Nucleus accumbens (tissue), 56 donors: ENCODE measurements around the gene SNED1.

Experiments used
- DNase-seq, 56 donors: peaks; one replicate each; lab custom pipeline; 2025; lab: John Stamatoyannopoulos, UW

The SNED1 gene

DNA sequence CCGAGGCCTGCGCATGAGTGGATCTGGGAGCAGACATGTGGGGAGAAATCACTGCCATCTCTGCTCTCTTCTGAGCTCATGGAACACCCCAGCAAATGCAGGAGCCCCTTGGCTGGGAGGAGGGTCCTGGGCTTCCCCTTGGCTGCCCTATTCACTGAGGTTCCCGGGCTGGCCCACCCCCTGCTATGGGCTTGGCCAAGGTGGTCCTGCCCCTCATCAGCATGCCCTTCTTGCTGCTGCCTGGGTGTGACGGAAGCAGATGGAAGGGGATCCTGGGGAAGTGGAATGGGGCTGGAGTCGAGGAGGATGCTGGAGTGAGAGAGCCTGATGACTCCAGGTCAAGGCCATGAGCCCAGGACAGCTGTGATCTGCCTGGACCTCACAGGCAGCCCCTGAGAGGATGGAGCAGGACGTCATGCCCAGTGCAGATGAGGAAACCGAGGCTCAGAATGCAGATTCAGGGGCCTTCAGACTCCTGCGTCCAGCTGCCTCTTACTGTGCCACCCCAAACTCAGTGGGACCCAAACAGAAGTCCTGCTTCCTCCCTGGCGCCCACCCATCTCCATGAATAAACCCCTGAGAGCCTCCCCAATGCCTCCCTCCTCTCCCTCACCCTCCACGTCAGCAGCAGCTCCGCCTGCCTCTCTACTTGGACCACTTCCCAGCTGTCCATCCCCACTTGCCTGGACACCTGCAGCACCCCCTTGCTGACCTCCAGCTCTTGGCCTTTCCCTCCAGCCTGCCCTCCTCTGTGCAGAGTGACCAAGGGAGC lies 4.0 kb downstream of the SNED1 start:
- DNase-seq, result no peak

GRCh38 chr2:241003047-241003360 lies 4.6 kb downstream of the SNED1 start:
- DNase-seq, result no peak

GRCh38 chr2:241003369-241003768 lies 5.0 kb downstream of the SNED1 start:
- no peak for DNase-seq

- no peak for DNase-seq
These were observed 5.6 kb downstream of the SNED1 start for GRCh38 chr2:241003830-241004564.

DNA sequence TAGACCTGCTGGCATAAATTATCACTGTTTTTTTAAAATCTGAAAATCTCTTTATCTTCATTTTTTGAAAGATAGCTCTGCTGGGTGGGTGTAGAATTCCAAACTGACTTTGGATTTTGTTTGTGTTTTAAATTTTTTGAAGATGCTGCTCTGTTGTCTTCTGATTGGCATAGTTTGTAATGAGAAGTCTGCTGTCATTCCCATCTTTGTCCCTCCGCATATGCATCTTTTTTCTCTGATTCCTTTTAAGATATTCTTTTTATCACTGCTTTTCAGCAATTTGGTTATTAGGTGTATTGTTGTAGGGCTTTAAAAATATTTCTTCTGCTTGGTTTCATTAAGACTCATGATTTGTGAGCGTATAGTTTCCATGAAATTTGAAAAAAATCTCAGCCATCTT lies 7.2 kb downstream of the SNED1 start:
- no peak for DNase-seq

DNA sequence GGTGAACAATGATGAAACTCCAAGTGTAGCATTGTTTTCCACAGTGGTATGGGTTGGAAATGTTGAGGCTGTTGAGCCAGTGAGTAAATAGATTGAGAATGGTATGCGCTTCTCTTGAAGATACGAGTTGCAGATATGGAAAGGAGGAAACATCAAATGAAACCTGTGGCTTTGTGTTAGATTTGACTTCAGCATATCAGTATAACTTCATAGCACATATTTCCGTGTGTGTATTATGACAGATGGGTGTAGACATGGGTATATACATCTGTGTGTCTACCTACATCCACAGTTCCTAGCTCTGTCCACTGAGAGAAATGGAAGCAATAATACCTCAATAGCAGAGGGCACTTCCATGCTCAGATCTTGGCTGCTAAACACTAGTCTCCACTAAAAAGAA lies 8.0 kb downstream of the SNED1 start:
- no peak for DNase-seq

GRCh38 chr2:241007111-241007510 lies 8.7 kb downstream of the SNED1 start:
- no peak for DNase-seq

GRCh38 chr2:241007880-241008710 lies 9.7 kb downstream of the SNED1 start:
- DNase-seq, result no peak

- DNase-seq, result no peak
These were observed 10.3 kb downstream of the SNED1 start for GRCh38 chr2:241008711-241009121.

DNA sequence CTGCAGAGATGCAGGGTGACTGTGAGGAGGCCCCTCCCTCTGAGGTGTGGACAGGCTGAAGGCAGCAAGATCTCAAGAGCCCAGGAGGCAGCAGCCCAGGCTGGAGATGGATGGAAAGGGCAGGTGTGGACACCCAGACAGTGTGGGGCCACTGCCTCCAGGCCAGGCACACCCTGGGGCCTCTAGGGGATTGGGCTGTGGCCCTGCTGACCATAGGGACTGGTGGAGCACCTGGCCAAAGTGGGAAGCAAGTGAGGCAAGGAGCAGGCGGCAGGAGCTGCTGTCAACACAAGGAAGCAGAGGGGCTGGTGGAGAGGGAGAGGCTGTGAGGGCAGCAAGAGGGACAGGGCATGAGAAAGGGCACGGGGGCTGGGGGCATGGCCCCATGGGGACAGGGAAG lies 10.8 kb downstream of the SNED1 start:
- no peak for DNase-seq

DNA sequence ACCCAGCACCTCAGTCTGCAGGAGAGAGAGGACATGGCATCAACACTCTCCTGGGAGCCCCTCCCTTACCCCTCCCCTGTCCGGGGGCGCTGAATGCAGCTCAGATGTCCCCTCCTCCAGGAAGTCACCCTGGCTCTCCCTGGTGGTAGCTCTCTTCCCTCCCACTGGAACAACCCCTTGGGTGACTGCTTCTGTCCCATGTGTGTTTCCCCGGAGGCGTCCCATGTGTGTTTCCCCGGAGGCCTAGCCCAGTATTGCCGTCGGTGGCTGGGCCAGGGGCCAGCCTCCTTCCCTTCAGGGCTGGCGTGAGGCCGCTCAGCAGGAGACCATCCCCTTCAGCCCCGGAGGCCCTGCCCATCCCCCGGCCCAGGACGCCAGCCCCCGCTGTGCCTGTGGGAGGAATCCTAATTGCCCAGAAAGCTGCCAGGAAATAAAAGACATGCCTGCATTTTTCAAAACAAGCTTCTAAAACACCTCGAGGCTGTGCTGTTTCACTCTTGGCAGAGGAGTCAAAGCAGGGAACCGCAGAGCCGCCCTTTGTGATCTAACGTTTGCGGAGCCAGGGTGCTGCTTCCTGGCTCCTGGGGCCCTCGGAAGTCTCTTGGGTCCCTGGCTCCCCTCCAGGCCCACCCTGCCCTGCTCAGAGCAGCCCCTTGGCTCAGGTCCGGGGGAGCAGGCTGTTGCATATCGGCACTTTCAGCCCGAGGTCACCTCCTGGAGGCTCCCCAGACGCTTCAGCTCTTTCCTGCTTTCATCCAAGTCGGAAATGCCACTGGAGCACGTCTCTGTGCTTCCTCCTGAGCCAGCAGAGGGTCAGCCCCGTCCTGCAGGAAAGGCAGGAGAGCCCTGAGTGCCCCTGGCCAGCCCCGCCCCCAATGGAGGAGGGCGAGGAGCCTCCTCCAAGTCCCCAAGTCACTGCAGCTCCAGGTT lies 11.4 kb downstream of the SNED1 start:
- DNase-seq, result peak in 15 of 56 donors; percentile 21 to 78 (median 39)

- no peak for DNase-seq
These were observed 12.3 kb downstream of the SNED1 start for GRCh38 chr2:241010531-241011295.

- no peak for DNase-seq
These were observed 12.8 kb downstream of the SNED1 start for GRCh38 chr2:241011296-241011600.

GRCh38 chr2:241011751-241012510 lies 13.5 kb downstream of the SNED1 start:
- DNase-seq, result no peak

DNA sequence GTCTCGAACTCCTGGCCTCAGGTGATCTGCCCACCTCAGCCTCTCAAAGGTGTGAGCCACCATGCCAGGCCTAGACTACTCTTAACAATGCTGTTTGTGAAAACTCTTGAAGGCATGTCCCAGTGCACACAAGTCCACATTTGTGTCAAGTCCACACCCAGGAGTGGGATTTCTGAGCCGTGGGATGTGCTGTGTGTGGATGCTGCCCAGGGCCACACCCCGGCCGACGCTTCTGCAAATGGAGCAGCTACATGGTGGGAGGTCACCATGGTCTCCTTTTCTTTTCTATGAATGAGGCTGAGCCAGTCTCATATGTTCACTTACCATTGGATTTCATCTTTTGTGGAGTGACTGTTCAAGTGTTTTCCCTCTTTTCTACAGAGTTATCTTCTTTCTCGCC lies 15.8 kb downstream of the SNED1 start:
- no peak for DNase-seq

DNA sequence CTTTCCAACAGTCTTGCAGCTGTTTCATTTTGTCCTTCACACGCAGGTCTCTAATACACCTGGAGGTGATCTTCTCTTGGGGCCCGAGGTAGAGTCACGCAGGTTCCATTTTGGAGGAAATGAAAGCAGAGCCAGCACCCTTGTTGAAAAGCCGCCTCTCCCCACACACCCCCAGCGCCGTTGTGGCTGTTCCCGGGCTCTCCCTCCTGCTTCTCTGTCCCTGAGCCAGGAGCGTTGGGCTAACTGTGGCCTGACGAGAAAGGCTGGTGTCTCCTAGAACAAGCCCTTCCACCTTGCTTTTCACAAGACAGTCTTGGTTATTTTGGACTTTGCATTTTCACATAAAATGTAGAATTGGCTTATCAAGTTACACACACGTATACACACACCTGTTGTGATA lies 16.3 kb downstream of the SNED1 start:
- DNase-seq, result no peak

DNA sequence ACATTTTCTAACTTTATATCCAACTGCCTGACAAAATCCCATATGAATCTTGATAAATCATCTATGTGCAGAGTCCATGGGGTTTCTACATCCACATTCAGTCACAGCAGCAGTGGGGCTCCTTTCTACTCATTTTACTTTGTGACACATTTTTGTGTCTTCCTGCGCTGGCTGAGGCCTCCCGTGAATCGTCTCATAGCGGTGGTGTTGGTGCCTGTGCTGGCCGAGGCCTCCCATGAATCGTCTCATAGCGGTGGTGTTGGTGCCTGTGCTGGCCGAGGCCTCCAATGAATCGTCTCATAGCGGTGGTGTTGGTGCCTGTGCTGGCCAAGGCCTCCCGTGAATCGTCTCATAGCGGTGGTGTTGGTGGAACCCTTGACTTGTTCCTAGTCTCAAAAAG lies 17.0 kb downstream of the SNED1 start:
- DNase-seq, result no peak

- DNase-seq, result no peak
These were observed 19.0 kb downstream of the SNED1 start for GRCh38 chr2:241017228-241017940.
